C4-2B (cell line): ENCODE results near the gene ARHGAP18.

Experiments
- H3K27ac ChIP-seq: fragments of 450-650 bp; 2 replicates; pipeline ENCODE4 v1.5.1; 2017
- CTCF ChIP-seq: fragments of 450-650 bp; conservative IDR thresholded peaks from 2 replicates; pipeline ENCODE4 v1.5.1; 2017; ENCODE audit warnings: mild to moderate bottlenecking
- ZFX ChIP-seq: fragments of 450-650 bp; IDR thresholded peaks from 2 replicates; pipeline ENCODE4 v1.6.1; 2017

The ARHGAP18 gene

GRCh38 chr6:129707882-129708495 is 2.0 kb downstream of the ARHGAP18 start:
- no peak for TF ChIP-seq ZFX
- no peak for TF ChIP-seq CTCF
- H3K27ac ChIP-seq = no peak overlapping the region

GRCh38 chr6:129707028-129707427 is 2.9 kb downstream of the ARHGAP18 start:
- no peak overlapping the region for H3K27ac ChIP-seq
- TF ChIP-seq ZFX (no peak), CTCF (no peak)

- TF ChIP-seq CTCF (no peak), ZFX (no peak)
- no peak overlapping the region for H3K27ac ChIP-seq
Measured at GRCh38 chr6:129705212-129705611, 4.8 kb downstream of the ARHGAP18 start.

- no peak overlapping the region for H3K27ac ChIP-seq
- TF ChIP-seq ZFX (no peak), CTCF (no peak)
Measured at GRCh38 chr6:129704708-129705107, 5.3 kb downstream of the ARHGAP18 start.

- H3K27ac ChIP-seq = no peak overlapping the region
- TF ChIP-seq CTCF (no peak), ZFX (no peak)
Measured at GRCh38 chr6:129701721-129702455, 8.1 kb downstream of the ARHGAP18 start.

GRCh38 chr6:129700666-129701065 is 9.3 kb downstream of the ARHGAP18 start:
- TF ChIP-seq ZFX (no peak), CTCF (no peak)
- H3K27ac ChIP-seq = no peak overlapping the region

GRCh38 chr6:129699659-129700058 is 10.3 kb downstream of the ARHGAP18 start:
- H3K27ac ChIP-seq = no peak overlapping the region
- TF ChIP-seq CTCF (no peak), ZFX (no peak)
